ENCODE measurements around the gene SLC35A2. TPM values are rescaled to one million over a fixed set of nuclear protein-coding genes. Genes with fewer than 3 reads are reported as not detected.

Gene SLC35A2
- total RNA-seq, 2 experiments from 2014 or later = 9.9 to 22.2 TPM

DNA sequence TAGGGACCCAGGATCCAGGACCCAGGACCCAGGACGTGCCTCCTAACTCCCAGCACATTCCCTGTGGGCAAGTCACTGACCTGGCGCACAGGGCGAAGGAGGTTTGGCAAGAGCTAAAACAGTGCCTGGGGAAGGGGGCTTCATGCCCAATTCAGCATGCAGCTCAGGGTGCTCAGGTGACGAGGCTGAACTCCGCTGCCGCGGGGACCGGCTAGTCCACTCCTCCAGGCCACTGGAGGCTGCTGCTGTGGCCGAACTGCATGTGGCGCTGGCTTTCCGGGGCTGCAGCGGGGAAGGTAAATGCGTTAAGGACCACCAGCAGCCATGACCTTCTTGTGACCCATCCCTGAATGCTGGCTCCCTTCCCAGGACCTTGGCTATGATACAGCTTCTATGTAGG lies 12.3 kb upstream of the SLC35A2 start:
- peaks cover 18% of the 10 kb centered on the region; the same call in 1 of the 2 replicates for H3K79me2 ChIP-seq (ENCODE audit: insufficient read depth, low read depth, low read length)
- BruUV-seq (replicated peaks) = no TSS peak
- H3K9me2 ChIP-seq (ENCODE audit: insufficient read depth, low read length) = no peaks in the 10 kb centered on the region
- H3K4me2 ChIP-seq (ENCODE audit: low read length) = no peak overlapping the region
- H3K4me3 ChIP-seq (ENCODE audit: low read depth, low read length, poor library complexity, severe bottlenecking) = no peak overlapping the region
- POLR2A ChIA-PET = no interaction called here
- H2AFZ ChIP-seq (ENCODE audit: low read length) = no peak overlapping the region
- DNase-seq (ENCODE audit: low spot score) = no peak
- intact Hi-C loops (cut with micrococcal nuclease; ENCODE audit: unreplicated experiment) = no loop called here
- H3K27ac ChIP-seq (ENCODE audit: low read depth, low read length, poor library complexity, severe bottlenecking) = no peak overlapping the region
- TF ChIP-seq EZH2phosphoT487 (IDR thresholded peaks at IDR 0.05; ENCODE audit: borderline replicate concordance, low read depth, low read length) = no peak
- TF ChIP-seq, protein P1, sequence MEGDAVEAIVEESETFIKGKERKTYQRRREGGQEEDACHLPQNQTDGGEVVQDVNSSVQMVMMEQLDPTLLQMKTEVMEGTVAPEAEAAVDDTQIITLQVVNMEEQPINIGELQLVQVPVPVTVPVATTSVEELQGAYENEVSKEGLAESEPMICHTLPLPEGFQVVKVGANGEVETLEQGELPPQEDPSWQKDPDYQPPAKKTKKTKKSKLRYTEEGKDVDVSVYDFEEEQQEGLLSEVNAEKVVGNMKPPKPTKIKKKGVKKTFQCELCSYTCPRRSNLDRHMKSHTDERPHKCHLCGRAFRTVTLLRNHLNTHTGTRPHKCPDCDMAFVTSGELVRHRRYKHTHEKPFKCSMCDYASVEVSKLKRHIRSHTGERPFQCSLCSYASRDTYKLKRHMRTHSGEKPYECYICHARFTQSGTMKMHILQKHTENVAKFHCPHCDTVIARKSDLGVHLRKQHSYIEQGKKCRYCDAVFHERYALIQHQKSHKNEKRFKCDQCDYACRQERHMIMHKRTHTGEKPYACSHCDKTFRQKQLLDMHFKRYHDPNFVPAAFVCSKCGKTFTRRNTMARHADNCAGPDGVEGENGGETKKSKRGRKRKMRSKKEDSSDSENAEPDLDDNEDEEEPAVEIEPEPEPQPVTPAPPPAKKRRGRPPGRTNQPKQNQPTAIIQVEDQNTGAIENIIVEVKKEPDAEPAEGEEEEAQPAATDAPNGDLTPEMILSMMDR (conservative IDR thresholded peaks at IDR 0.05; ENCODE audit: low read length) = no peak
- H3K36me3 ChIP-seq (ENCODE audit: insufficient read depth, low read length) = peaks cover 59% of the 10 kb centered on the region
- H3K9me3 ChIP-seq (ENCODE audit: low read length) = no peaks in the 10 kb centered on the region
- CTCF ChIA-PET (ENCODE audit: unreplicated experiment) = no interaction called here
- peaks cover 50% of the 10 kb centered on the region for H3K4me1 ChIP-seq (ENCODE audit: insufficient read depth, low read length, poor library complexity, severe bottlenecking)
- H4K20me1 ChIP-seq (ENCODE audit: insufficient read depth, low read length) = no peaks in the 10 kb centered on the region

DNA sequence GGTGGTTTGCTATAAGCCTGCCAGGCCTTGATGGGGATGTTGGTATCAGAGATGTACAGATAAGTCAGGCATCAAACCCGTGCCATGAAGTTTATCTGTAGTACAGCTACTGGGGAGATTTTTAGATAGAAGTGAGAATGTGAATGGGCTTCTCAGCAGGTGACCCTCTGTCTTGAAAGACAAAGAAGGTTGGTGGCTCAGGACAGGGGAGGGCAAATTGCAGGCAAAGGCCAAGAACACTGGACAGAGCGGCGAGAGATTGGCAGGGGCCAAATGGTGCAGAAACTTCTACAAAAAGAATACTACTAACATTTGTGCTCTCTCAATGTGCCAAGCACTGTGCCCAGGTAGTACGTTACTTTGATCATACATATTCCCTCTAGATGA lies 9.3 kb upstream of the SLC35A2 start:
- Histone ChIP-seq H3K9me3 (ENCODE audit: low read length) (no peaks in the 10 kb centered on the region), H3K4me1 (ENCODE audit: insufficient read depth, low read length, poor library complexity, severe bottlenecking) (peaks cover 40% of the 10 kb centered on the region), H2AFZ (ENCODE audit: low read length) (no peak overlapping the region), H3K27ac (ENCODE audit: low read depth, low read length, poor library complexity, severe bottlenecking) (peak overlapping the region; percentile 68), H3K4me3 (ENCODE audit: low read depth, low read length, poor library complexity, severe bottlenecking) (peak overlapping the region; percentile 99), H3K79me2 (ENCODE audit: insufficient read depth, low read depth, low read length) (peaks cover 29% of the 10 kb centered on the region), H3K36me3 (ENCODE audit: insufficient read depth, low read length) (peaks cover 62% of the 10 kb centered on the region), H4K20me1 (ENCODE audit: insufficient read depth, low read length) (peaks cover 7% of the 10 kb centered on the region), H3K4me2 (ENCODE audit: low read length) (peak overlapping the region; percentile 75), H3K9me2 (ENCODE audit: insufficient read depth, low read length) (no peaks in the 10 kb centered on the region)
- ChIA-PET CTCF (ENCODE audit: unreplicated experiment) (no interaction called here), POLR2A (no interaction called here)
- DNase-seq (ENCODE audit: low spot score) = no peak
- intact Hi-C loops (cut with micrococcal nuclease; ENCODE audit: unreplicated experiment) = no loop called here
- no TSS peak for BruUV-seq (replicated peaks)
- TF ChIP-seq EZH2phosphoT487 (IDR thresholded peaks at IDR 0.05; ENCODE audit: borderline replicate concordance, low read depth, low read length) = no peak
- TF ChIP-seq, protein P1 (conservative IDR thresholded peaks at IDR 0.05; ENCODE audit: low read length) = no peak

DNA sequence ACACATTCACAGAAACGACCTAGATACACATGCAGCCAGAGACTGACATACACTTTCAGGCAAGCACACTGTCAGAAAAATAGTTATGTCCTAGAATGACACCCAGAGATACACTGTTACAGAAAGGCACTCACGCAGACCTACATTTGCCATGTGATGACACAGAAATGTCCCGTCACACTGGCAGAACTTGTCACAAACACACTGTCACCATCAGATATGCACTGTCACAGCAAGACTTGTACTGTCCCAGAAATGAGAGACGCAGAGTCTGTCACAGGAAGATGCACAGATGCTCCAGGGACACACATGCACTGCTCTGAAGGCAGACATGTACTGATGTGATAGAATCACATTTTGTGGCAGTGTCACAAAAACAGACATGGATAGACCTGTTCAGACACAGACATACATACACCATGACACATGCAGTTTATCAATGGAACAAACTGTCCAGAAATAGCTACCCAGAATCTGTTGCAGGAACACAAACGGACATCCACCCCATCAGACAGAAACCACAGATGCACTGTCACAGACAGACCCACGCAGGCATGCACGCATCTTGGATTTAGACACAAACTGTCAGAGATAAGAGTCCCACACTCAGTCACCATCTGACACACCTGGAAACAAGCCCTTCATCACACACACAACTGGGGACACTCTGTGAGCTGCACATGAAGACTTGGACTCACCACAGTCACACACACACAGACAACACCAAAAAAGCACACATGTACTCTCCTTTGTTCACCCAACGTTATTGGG lies 8.7 kb upstream of the SLC35A2 start:
- CTCF ChIA-PET (ENCODE audit: unreplicated experiment) = no interaction called here
- H3K4me3 ChIP-seq (ENCODE audit: low read depth, low read length, poor library complexity, severe bottlenecking) = peak overlapping the region; percentile 99
- H4K20me1 ChIP-seq (ENCODE audit: insufficient read depth, low read length) = peaks cover 13% of the 10 kb centered on the region
- peaks cover 62% of the 10 kb centered on the region for H3K36me3 ChIP-seq (ENCODE audit: insufficient read depth, low read length)
- H3K79me2 ChIP-seq (ENCODE audit: insufficient read depth, low read depth, low read length) = peaks cover 35% of the 10 kb centered on the region
- peaks cover 46% of the 10 kb centered on the region for H3K4me1 ChIP-seq (ENCODE audit: insufficient read depth, low read length, poor library complexity, severe bottlenecking)
- peak overlapping the region; percentile 68 for H3K27ac ChIP-seq (ENCODE audit: low read depth, low read length, poor library complexity, severe bottlenecking)
- TF ChIP-seq, protein P1 (conservative IDR thresholded peaks at IDR 0.05; ENCODE audit: low read length) = no peak
- TF ChIP-seq EZH2phosphoT487 (IDR thresholded peaks at IDR 0.05; ENCODE audit: borderline replicate concordance, low read depth, low read length) = no peak
- DNase-seq (ENCODE audit: low spot score) = peak; percentile 15
- peak overlapping the region; percentile 75 for H3K4me2 ChIP-seq (ENCODE audit: low read length)
- no TSS peak for BruUV-seq (replicated peaks)
- no peaks in the 10 kb centered on the region for H3K9me3 ChIP-seq (ENCODE audit: low read length)
- no peak overlapping the region for H2AFZ ChIP-seq (ENCODE audit: low read length)
- no peaks in the 10 kb centered on the region for H3K9me2 ChIP-seq (ENCODE audit: insufficient read depth, low read length)
- intact Hi-C loops (cut with micrococcal nuclease; ENCODE audit: unreplicated experiment) = loop anchor here (2.0 to 5.0 kb wide), 2 partner anchors 37 to 123 kb away; partner anchors contain the start of genes OTUD5 and TFE3
- POLR2A ChIA-PET = no interaction called here

All from OCI-LY7 (cell line).